HCT116 (cell line): ENCODE data around the gene TRIM29. TPM values are rescaled to one million over a fixed set of nuclear protein-coding genes. Genes with fewer than 3 reads are reported as not detected.

Source experiments
- ATAC-seq: fragments of 200-7000 bp; cut with Tn5 transposase; 2 replicates; pipeline ENCODE4 v1.9.1; 2020; ENCODE audit warnings: mild to moderate bottlenecking, moderate library complexity
- BruUV-seq: library from RNA; stranded (reverse); fragments of 400-500 nt; replicated peaks from 2 replicates; lab custom pipeline; 2021; lab: Mats Ljungman, UMichigan
- CTCF ChIA-PET: fragments of 300-600 bp; sonication (Branson Sonifier 250); formaldehyde crosslinking; loops from one replicate; lab custom pipeline; 2021; ENCODE audit warnings: antibody characterized with exemption; lab: Charles Lee
- POLR2A ChIA-PET: fragments of 300-600, 350-600 bp; sonication (Branson Sonifier 250); formaldehyde crosslinking; loops from one replicate; lab custom pipeline; 2021; ENCODE audit warnings: antibody characterized with exemption; lab: Charles Lee
- RAD21 ChIA-PET, 2 experiments: fragments of 300-600 bp; sonication (Branson Sonifier 250); formaldehyde crosslinking; loops; one replicate each; lab custom pipeline; 2023; ENCODE audit warnings: low total read pairs in 2 of 2; ENCODE audit not compliant: uncharacterized antibody in 2 of 2, unreplicated experiment in 2 of 2, low non-redundant PET in 1 of 2; lab: Charles Lee
- DNase-seq: peaks from one replicate; pipeline ENCODE4 v3.0.0-alpha.2; 2010; ENCODE audit warnings: low read depth, low spot score
- H2AFZ ChIP-seq: fragments of 200-600 bp; shearing (Covaris generic), sonication (generic); 2 replicates; pipeline ENCODE4 v1.6.1; 2017; ENCODE audit warnings: low read depth, mixed run types, mixed read lengths, antibody characterized with exemption, low read length; ENCODE audit not compliant: poor library complexity, severe bottlenecking
- H3K27ac ChIP-seq: 2 replicates; pipeline ENCODE4 v1.5.1; 2012; ENCODE audit warnings: low read depth, low read length
- H3K27me3 ChIP-seq: fragments of 200-600 bp; sonication (generic); 2 replicates; pipeline ENCODE4 v1.6.1; 2016; ENCODE audit warnings: mixed run types, low read length, mixed read lengths; ENCODE audit not compliant: insufficient read depth
- H3K36me3 ChIP-seq, 2 experiments: fragments of 200-500 bp in 1 of 2; fragments of 200-600 bp in 1 of 2; sonication (Bioruptor generic) in 1 of 2; sonication (generic) in 1 of 2; 2 replicates each; pipeline versions ENCODE4 v1.5.1 to v1.6.1; 2014 to 2016; ENCODE audit warnings: low read length in 2 of 2, inconsistent platforms in 1 of 2, mixed read lengths in 1 of 2, mixed run types in 1 of 2; ENCODE audit not compliant: insufficient read depth in 2 of 2, control insufficient read depth in 1 of 2
- H3K4me1 ChIP-seq, 2 experiments: fragments of 200-600 bp in 1 of 2; sonication (generic) in 1 of 2; 2 replicates each; pipeline versions ENCODE4 v1.5.1 to v1.6.1; 2012 to 2017; ENCODE audit warnings: low read length in 2 of 2, inconsistent platforms in 1 of 2, mild to moderate bottlenecking in 1 of 2, mixed read lengths in 1 of 2, mixed run types in 1 of 2, moderate library complexity in 1 of 2; ENCODE audit not compliant: insufficient read depth in 2 of 2, control insufficient read depth in 1 of 2
- H3K4me2 ChIP-seq: fragments of 200-600 bp; sonication (generic); 2 replicates; pipeline ENCODE4 v1.6.1; 2017; ENCODE audit warnings: mixed run types, low read length, mixed read lengths
- H3K4me3 ChIP-seq, 2 experiments: fragments of 200-600 bp in 1 of 2; sonication (generic) in 1 of 2; replicated peaks in 1 of 2; 2 replicates each; pipeline ENCODE4 v1.5.1; 2011 to 2016; ENCODE audit warnings: low read length in 2 of 2, control low read depth in 1 of 2, low read depth in 1 of 2, mild to moderate bottlenecking in 1 of 2, mixed read lengths in 1 of 2, mixed run types in 1 of 2
- H3K79me2 ChIP-seq: fragments of 200-600 bp; sonication (generic); 2 replicates; pipeline ENCODE4 v1.6.1; 2017; ENCODE audit warnings: mild to moderate bottlenecking, mixed run types, low read length, moderate library complexity, mixed read lengths; ENCODE audit not compliant: insufficient read depth
- H3K9ac ChIP-seq: fragments of 200-600 bp; sonication (generic); 2 replicates; pipeline ENCODE4 v1.6.1; 2016; ENCODE audit warnings: low read length, mixed read lengths
- H3K9me2 ChIP-seq: fragments of 200-600 bp; sonication (generic), shearing (Covaris generic); 2 replicates; pipeline ENCODE4 v1.6.1; 2017; ENCODE audit warnings: mixed run types, mild to moderate bottlenecking, moderate library complexity; ENCODE audit not compliant: insufficient read depth
- H3K9me3 ChIP-seq, 2 experiments: fragments of 200-500 bp in 1 of 2; fragments of 200-600 bp in 1 of 2; sonication (Bioruptor generic) in 1 of 2; sonication (generic) in 1 of 2; 2 replicates each; pipeline ENCODE4 v1.6.1; 2014 to 2017; ENCODE audit warnings: low read length in 2 of 2, mixed read lengths in 2 of 2, inconsistent platforms in 1 of 2, low read depth in 1 of 2, mild to moderate bottlenecking in 1 of 2, mixed run types in 1 of 2, moderate library complexity in 1 of 2; ENCODE audit not compliant: control insufficient read depth in 1 of 2, insufficient read depth in 1 of 2
- H4K20me1 ChIP-seq: fragments of 200-600 bp; sonication (generic), shearing (Covaris generic); 2 replicates; pipeline ENCODE4 v1.6.1; 2017; ENCODE audit warnings: mixed run types, mild to moderate bottlenecking, moderate library complexity; ENCODE audit not compliant: insufficient read depth
- EGR1 ChIP-seq: IDR thresholded peaks from 2 replicates; pipeline ENCODE4 v1.6.1; 2012; ENCODE audit warnings: low read depth
- EZH2phosphoT487 ChIP-seq: fragments of 200-600 bp; IDR thresholded peaks from 2 replicates; pipeline ENCODE4 v1.6.1; 2018; ENCODE audit warnings: antibody characterized with exemption, borderline replicate concordance
- YY1 ChIP-seq: IDR thresholded peaks from 2 replicates; pipeline ENCODE4 v1.6.1; 2011; ENCODE audit warnings: low read length, low read depth, moderate library complexity, mild to moderate bottlenecking; ENCODE audit not compliant: insufficient replicate concordance; ENCODE audit errors: extremely low read depth
- ZBTB33 ChIP-seq: IDR thresholded peaks from 2 replicates; pipeline ENCODE4 v1.6.1; 2011; ENCODE audit warnings: mild to moderate bottlenecking, low read length, moderate library complexity; ENCODE audit not compliant: insufficient replicate concordance; ENCODE audit errors: extremely low read depth
- ZNF274 ChIP-seq: fragments of 200-500 bp; sonication (Bioruptor generic); IDR thresholded peaks from 2 replicates; pipeline ENCODE4 v1.6.1; 2014; ENCODE audit warnings: mild to moderate bottlenecking, low read depth, low read length, inconsistent platforms
- intact Hi-C: fragments of 100-400 bp; cut with micrococcal nuclease; formaldehyde crosslinking; loops from 2 replicates; pipeline ENCODE4 v1.10.0; 2022
- total RNA-seq: library from RNA; stranded (reverse); gene quantifications from one replicate; pipeline ENCODE4 v1.2.1, GENCODE V29; 2021; ENCODE audit not compliant: unreplicated experiment

The TRIM29 gene
- total RNA-seq, 1 experiment from 2014 or later: 0.54 TPM

GRCh38 chr11:120174866-120175265 is 37.0 kb upstream of the TRIM29 start:
- Histone ChIP-seq H3K79me2 (no peaks in the 10 kb centered on the region), H4K20me1 (no peaks in the 10 kb centered on the region), H3K4me1 (no peaks in the 10 kb centered on the region), H3K9ac (no peak overlapping the region), H3K27ac (no peak overlapping the region), H3K36me3 (no peaks in the 10 kb centered on the region)
- no peak for ATAC-seq
- RAD21 ChIA-PET: no interaction called here
- no peak for DNase-seq
- TF ChIP-seq EZH2phosphoT487 (no peak), ZNF274 (no peak), EGR1 (no peak), YY1 (no peak)
- TF ChIP-seq, all 23 proteins: peak for 0
- no TSS peak for BruUV-seq
- intact Hi-C loops: no loop called here
- Histone ChIP-seq H3K9me3 (no peaks in the 10 kb centered on the region), H3K4me3 (no peak overlapping the region), H3K4me2 (no peak overlapping the region), H2AFZ (no peak overlapping the region), H3K27me3 (peaks cover 36% of the 10 kb centered on the region), H3K9me2 (no peaks in the 10 kb centered on the region)
- CTCF ChIA-PET: interaction anchor here (1.5 kb wide), 1 partner anchor 128 kb away, joined by 5 read pairs; no protein-coding TSS in a partner anchor
- POLR2A ChIA-PET: no interaction called here

- no TSS peak for BruUV-seq
These were observed 35.9 kb upstream of the TRIM29 start for GRCh38 chr11:120173807-120174206.

More at GRCh38 chr11:120173807-120174206, 35.9 kb upstream of the TRIM29 start:
- Histone ChIP-seq H4K20me1 (no peaks in the 10 kb centered on the region), H3K4me3 (no peak overlapping the region), H3K9me2 (no peaks in the 10 kb centered on the region), H3K9ac (no peak overlapping the region), H3K4me1 (peaks cover 2 to 10% of the 10 kb centered on the region in 2 experiments; a peak in 1 of 4 replicates), H3K27me3 (peaks cover 36% of the 10 kb centered on the region), H3K4me2 (no peak overlapping the region), H3K27ac (no peak overlapping the region), H3K9me3 (no peaks in the 10 kb centered on the region), H3K36me3 (no peaks in the 10 kb centered on the region), H2AFZ (no peak overlapping the region), H3K79me2 (no peaks in the 10 kb centered on the region)
- CTCF ChIA-PET: interaction anchor here (1.0 kb wide), 1 partner anchor 129 kb away, joined by 3 read pairs; no protein-coding TSS in a partner anchor
- POLR2A ChIA-PET: no interaction called here
- TF ChIP-seq EGR1 (no peak), EZH2phosphoT487 (no peak), ZBTB33 (no peak)
- no peak for ATAC-seq
- RAD21 ChIA-PET: no interaction called here
- intact Hi-C loops: no loop called here
- no peak for DNase-seq
